Measurements from ENCODE around the gene METAP1D.

DNA sequence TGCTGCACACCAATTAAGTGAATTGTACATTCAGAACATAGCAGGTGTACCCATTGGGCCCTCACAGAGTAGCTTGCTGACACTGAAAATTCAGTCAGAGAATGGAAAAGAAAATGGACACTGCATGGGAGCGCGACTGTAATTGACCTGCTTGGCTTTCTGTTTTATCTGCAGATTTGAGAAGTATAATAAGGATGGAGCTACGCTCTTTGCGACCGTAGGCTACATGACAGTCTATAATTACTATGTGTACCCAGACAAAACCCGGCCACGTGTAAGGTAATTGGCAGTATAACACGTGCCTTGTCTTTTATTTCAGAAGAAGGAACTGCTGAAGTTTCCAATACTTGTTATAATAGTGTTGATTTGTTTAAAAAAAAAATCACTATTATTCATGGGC lies 33.5 kb upstream of the METAP1D start:
- TF ChIP-seq, protein P1, sequence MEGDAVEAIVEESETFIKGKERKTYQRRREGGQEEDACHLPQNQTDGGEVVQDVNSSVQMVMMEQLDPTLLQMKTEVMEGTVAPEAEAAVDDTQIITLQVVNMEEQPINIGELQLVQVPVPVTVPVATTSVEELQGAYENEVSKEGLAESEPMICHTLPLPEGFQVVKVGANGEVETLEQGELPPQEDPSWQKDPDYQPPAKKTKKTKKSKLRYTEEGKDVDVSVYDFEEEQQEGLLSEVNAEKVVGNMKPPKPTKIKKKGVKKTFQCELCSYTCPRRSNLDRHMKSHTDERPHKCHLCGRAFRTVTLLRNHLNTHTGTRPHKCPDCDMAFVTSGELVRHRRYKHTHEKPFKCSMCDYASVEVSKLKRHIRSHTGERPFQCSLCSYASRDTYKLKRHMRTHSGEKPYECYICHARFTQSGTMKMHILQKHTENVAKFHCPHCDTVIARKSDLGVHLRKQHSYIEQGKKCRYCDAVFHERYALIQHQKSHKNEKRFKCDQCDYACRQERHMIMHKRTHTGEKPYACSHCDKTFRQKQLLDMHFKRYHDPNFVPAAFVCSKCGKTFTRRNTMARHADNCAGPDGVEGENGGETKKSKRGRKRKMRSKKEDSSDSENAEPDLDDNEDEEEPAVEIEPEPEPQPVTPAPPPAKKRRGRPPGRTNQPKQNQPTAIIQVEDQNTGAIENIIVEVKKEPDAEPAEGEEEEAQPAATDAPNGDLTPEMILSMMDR (IDR thresholded peaks at IDR 0.05): no peak
- no peak for TF ChIP-seq ZBTB21 (CRISPR knock-in tag; IDR thresholded peaks at IDR 0.05; ENCODE audit: borderline replicate concordance)
- no peak for TF ChIP-seq ZNF232 (CRISPR knock-in tag; IDR thresholded peaks at IDR 0.05)
- TF ChIP-seq, protein P2, sequence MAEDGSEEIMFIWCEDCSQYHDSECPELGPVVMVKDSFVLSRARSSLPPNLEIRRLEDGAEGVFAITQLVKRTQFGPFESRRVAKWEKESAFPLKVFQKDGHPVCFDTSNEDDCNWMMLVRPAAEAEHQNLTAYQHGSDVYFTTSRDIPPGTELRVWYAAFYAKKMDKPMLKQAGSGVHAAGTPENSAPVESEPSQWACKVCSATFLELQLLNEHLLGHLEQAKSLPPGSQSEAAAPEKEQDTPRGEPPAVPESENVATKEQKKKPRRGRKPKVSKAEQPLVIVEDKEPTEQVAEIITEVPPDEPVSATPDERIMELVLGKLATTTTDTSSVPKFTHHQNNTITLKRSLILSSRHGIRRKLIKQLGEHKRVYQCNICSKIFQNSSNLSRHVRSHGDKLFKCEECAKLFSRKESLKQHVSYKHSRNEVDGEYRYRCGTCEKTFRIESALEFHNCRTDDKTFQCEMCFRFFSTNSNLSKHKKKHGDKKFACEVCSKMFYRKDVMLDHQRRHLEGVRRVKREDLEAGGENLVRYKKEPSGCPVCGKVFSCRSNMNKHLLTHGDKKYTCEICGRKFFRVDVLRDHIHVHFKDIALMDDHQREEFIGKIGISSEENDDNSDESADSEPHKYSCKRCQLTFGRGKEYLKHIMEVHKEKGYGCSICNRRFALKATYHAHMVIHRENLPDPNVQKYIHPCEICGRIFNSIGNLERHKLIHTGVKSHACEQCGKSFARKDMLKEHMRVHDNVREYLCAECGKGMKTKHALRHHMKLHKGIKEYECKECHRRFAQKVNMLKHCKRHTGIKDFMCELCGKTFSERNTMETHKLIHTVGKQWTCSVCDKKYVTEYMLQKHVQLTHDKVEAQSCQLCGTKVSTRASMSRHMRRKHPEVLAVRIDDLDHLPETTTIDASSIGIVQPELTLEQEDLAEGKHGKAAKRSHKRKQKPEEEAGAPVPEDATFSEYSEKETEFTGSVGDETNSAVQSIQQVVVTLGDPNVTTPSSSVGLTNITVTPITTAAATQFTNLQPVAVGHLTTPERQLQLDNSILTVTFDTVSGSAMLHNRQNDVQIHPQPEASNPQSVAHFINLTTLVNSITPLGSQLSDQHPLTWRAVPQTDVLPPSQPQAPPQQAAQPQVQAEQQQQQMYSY (CRISPR knock-in tag; IDR thresholded peaks at IDR 0.05): no peak
- TF ChIP-seq SP1 (CRISPR knock-in tag; conservative IDR thresholded peaks at IDR 0.05): no peak
- no peak for TF ChIP-seq CBFB (CRISPR knock-in tag; IDR thresholded peaks at IDR 0.05; ENCODE audit: low read depth)
- no peak for TF ChIP-seq SOX15 (CRISPR knock-in tag; IDR thresholded peaks at IDR 0.05)
- TF ChIP-seq JUN (CRISPR knock-in tag; IDR thresholded peaks at IDR 0.05): no peak
- TF ChIP-seq, protein P3, sequence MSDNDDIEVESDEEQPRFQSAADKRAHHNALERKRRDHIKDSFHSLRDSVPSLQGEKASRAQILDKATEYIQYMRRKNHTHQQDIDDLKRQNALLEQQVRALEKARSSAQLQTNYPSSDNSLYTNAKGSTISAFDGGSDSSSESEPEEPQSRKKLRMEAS (CRISPR knock-in tag; IDR thresholded peaks at IDR 0.05): no peak

All from WTC11 (cell line).